HG03378 (cell line): ENCODE measurements around the gene TAF1D.
"Not testable (repeated sequence)": the region's sequence is repeated elsewhere in the genome, so short reads cannot be mapped to it uniquely, and the experiment has no call there.

Experiments used
- ATAC-seq: cut with Tn5 transposase; IDR thresholded peaks from one replicate; pipeline ENCODE4 v1.9.1; 2021; ENCODE audit warnings: mild to moderate bottlenecking, moderate library complexity; ENCODE audit not compliant: unreplicated experiment

TAF1D gene

GRCh38 chr11:93741094-93741881 is at the start of gene TAF1D, which contains the start of gene C11orf54:
TAF1D (minus strand) TSS chr11:93741495; CDS start chr11:93739304, 2,191 bp downstream.
C11orf54 (plus strand) TSS chr11:93741672; CDS start chr11:93747394, 5,722 bp downstream.
- peak; percentile 79 for ATAC-seq

- ATAC-seq = peak; percentile 32
Measured at GRCh38 chr11:93784935-93785360, 43.7 kb upstream of the TAF1D start.

- ATAC-seq = peak; percentile 95
Measured at GRCh38 chr11:93784145-93784934, 43.0 kb upstream of the TAF1D start, which contains the start of gene MED17. MED17 (plus strand) TSS chr11:93784282; CDS start chr11:93784514, 232 bp downstream.

- peak; percentile 56 for ATAC-seq
Measured at GRCh38 chr11:93783765-93784144, 42.5 kb upstream of the TAF1D start.

GRCh38 chr11:93783362-93783761 is 42.1 kb upstream of the TAF1D start:
- no peak for ATAC-seq

- ATAC-seq = no peak
Measured at GRCh38 chr11:93775289-93775688, 34.0 kb upstream of the TAF1D start.

- not testable (repeated sequence) for ATAC-seq
Measured at GRCh38 chr11:93774560-93774959, 33.3 kb upstream of the TAF1D start.

- no peak for ATAC-seq
Measured at GRCh38 chr11:93773601-93774200, 32.4 kb upstream of the TAF1D start.

GRCh38 chr11:93773045-93773477 is 31.8 kb upstream of the TAF1D start:
- ATAC-seq = no peak

GRCh38 chr11:93772123-93772522 is 30.8 kb upstream of the TAF1D start:
- ATAC-seq = no peak

GRCh38 chr11:93770160-93770559 is 28.9 kb upstream of the TAF1D start:
- no peak for ATAC-seq

- ATAC-seq = no peak
Measured at GRCh38 chr11:93767018-93767417, 25.7 kb upstream of the TAF1D start.

GRCh38 chr11:93766504-93766903 is 25.2 kb upstream of the TAF1D start:
- no peak for ATAC-seq

GRCh38 chr11:93765551-93765950 is 24.3 kb upstream of the TAF1D start:
- no peak for ATAC-seq

- no peak for ATAC-seq
Measured at GRCh38 chr11:93761910-93762309, 20.6 kb upstream of the TAF1D start.

GRCh38 chr11:93759123-93759522 is 17.8 kb upstream of the TAF1D start:
- ATAC-seq = not testable (repeated sequence)

- ATAC-seq = no peak
Measured at GRCh38 chr11:93757924-93758865, 16.9 kb upstream of the TAF1D start.

GRCh38 chr11:93757301-93757700 is 16.0 kb upstream of the TAF1D start:
- ATAC-seq = no peak

- ATAC-seq = no peak
Measured at GRCh38 chr11:93756748-93757147, 15.5 kb upstream of the TAF1D start.

- no peak for ATAC-seq
Measured at GRCh38 chr11:93753241-93753640, 11.9 kb upstream of the TAF1D start.
